SJSA1 (cell line): ENCODE data around the gene ITPRID1. TPM values are rescaled to one million over a fixed set of nuclear protein-coding genes. Genes with fewer than 3 reads are reported as not detected.
A peak's percentile ranks its signal among the peaks of the same experiment; 100 is the strongest.

Experiments used
- DNase-seq, 2 experiments: peaks; one replicate each; pipeline ENCODE4 v3.0.0-alpha.2; 2015 to 2020; ENCODE audit warnings: low spot score in 2 of 2, low read depth in 1 of 2
- H3K27ac ChIP-seq: fragments of 250-450 bp; sonication (Bioruptor Pico); 2 replicates; pipeline ENCODE4 v1.5.1; 2020; ENCODE audit warnings: mild to moderate bottlenecking, moderate library complexity
- H3K27me3 ChIP-seq: fragments of 250-450 bp; sonication (Bioruptor Pico); replicated peaks from 2 replicates; pipeline ENCODE4 v1.5.1; 2020; ENCODE audit warnings: mild to moderate bottlenecking, moderate library complexity
- H3K36me3 ChIP-seq: fragments of 250-450 bp; sonication (Bioruptor Pico); 2 replicates; pipeline ENCODE4 v1.5.1; 2020; ENCODE audit warnings: mild to moderate bottlenecking
- H3K4me1 ChIP-seq: fragments of 250-450 bp; sonication (Bioruptor Pico); replicated peaks from 2 replicates; pipeline ENCODE4 v1.6.1; 2021; ENCODE audit warnings: mild to moderate bottlenecking
- H3K4me3 ChIP-seq: fragments of 250-450 bp; sonication (Bioruptor Pico); 2 replicates; pipeline ENCODE4 v1.5.1; 2020; ENCODE audit warnings: mild to moderate bottlenecking
- H3K9me3 ChIP-seq: fragments of 250-450 bp; sonication (Bioruptor Pico); replicated peaks from 2 replicates; pipeline ENCODE4 v1.5.1; 2020; ENCODE audit warnings: mild to moderate bottlenecking
- total RNA-seq: library from RNA; depleted of rRNA; stranded (reverse); fragments of >200 nt; shearing (Covaris generic); gene quantifications from 2 replicates; pipeline ENCODE4 v1.2.3, GENCODE V29; 2014

The ITPRID1 gene
- total RNA-seq, 1 experiment from 2014 or later, result not detected

GRCh38 chr7:31613604-31614003, 99.7 kb downstream of the ITPRID1 start:
- H3K4me1 ChIP-seq, result no peaks in the 10 kb centered on the region
- DNase-seq, result no peak
- H3K9me3 ChIP-seq, result no peaks in the 10 kb centered on the region
- no peaks in the 10 kb centered on the region for H3K27me3 ChIP-seq
- no peak overlapping the region for H3K4me3 ChIP-seq
- H3K27ac ChIP-seq, result no peak overlapping the region
- no peaks in the 10 kb centered on the region for H3K36me3 ChIP-seq

- H3K9me3 ChIP-seq, result no peaks in the 10 kb centered on the region
- no peaks in the 10 kb centered on the region for H3K27me3 ChIP-seq
- no peaks in the 10 kb centered on the region for H3K36me3 ChIP-seq
- H3K27ac ChIP-seq, result no peak overlapping the region
- no peaks in the 10 kb centered on the region for H3K4me1 ChIP-seq
- H3K4me3 ChIP-seq, result no peak overlapping the region
- DNase-seq, result no peak
Measured at GRCh38 chr7:31633467-31633866, 119.6 kb downstream of the ITPRID1 start.

GRCh38 chr7:31633894-31634494, 120.1 kb downstream of the ITPRID1 start:
- no peak overlapping the region for H3K27ac ChIP-seq
- H3K36me3 ChIP-seq, result no peaks in the 10 kb centered on the region
- H3K9me3 ChIP-seq, result no peaks in the 10 kb centered on the region
- no peaks in the 10 kb centered on the region for H3K4me1 ChIP-seq
- DNase-seq, result peak in 1 of 2 experiments; percentile 5
- no peaks in the 10 kb centered on the region for H3K27me3 ChIP-seq
- no peak overlapping the region for H3K4me3 ChIP-seq

GRCh38 chr7:31640381-31640780, 126.5 kb downstream of the ITPRID1 start:
- Histone ChIP-seq H3K4me3 (no peak overlapping the region), H3K36me3 (no peaks in the 10 kb centered on the region), H3K27me3 (no peaks in the 10 kb centered on the region), H3K27ac (no peak overlapping the region), H3K9me3 (no peaks in the 10 kb centered on the region), H3K4me1 (no peaks in the 10 kb centered on the region)
- no peak for DNase-seq

- DNase-seq, result no peak
- no peaks in the 10 kb centered on the region for H3K9me3 ChIP-seq
- no peak overlapping the region for H3K27ac ChIP-seq
- no peaks in the 10 kb centered on the region for H3K36me3 ChIP-seq
- H3K4me3 ChIP-seq, result no peak overlapping the region
- no peaks in the 10 kb centered on the region; the same call in 1 of the 2 replicates for H3K27me3 ChIP-seq
- H3K4me1 ChIP-seq, result no peaks in the 10 kb centered on the region
Measured at GRCh38 chr7:31642681-31643115, 128.8 kb downstream of the ITPRID1 start.

- no peak for DNase-seq
- Histone ChIP-seq H3K4me1 (no peaks in the 10 kb centered on the region), H3K4me3 (no peak overlapping the region), H3K27ac (no peak overlapping the region), H3K36me3 (no peaks in the 10 kb centered on the region), H3K27me3 (no peaks in the 10 kb centered on the region; the same call in 1 of the 2 replicates), H3K9me3 (no peaks in the 10 kb centered on the region)
Measured at GRCh38 chr7:31646942-31647341, 133.1 kb downstream of the ITPRID1 start.

- no peaks in the 10 kb centered on the region; the same call in 1 of the 2 replicates for H3K27me3 ChIP-seq
- H3K36me3 ChIP-seq, result no peaks in the 10 kb centered on the region
- no peak for DNase-seq
- no peak overlapping the region for H3K27ac ChIP-seq
- H3K4me1 ChIP-seq, result no peaks in the 10 kb centered on the region
- no peak overlapping the region for H3K4me3 ChIP-seq
- no peaks in the 10 kb centered on the region for H3K9me3 ChIP-seq
Measured at GRCh38 chr7:31647511-31647910, 133.6 kb downstream of the ITPRID1 start.

- no peak overlapping the region for H3K27ac ChIP-seq
- H3K9me3 ChIP-seq, result no peaks in the 10 kb centered on the region
- no peak for DNase-seq
- H3K27me3 ChIP-seq, result no peaks in the 10 kb centered on the region; the same call in 1 of the 2 replicates
- no peaks in the 10 kb centered on the region for H3K4me1 ChIP-seq
- no peak overlapping the region for H3K4me3 ChIP-seq
- no peaks in the 10 kb centered on the region for H3K36me3 ChIP-seq
Measured at GRCh38 chr7:31648288-31648687, 134.4 kb downstream of the ITPRID1 start.

GRCh38 chr7:31648880-31649279, 135.0 kb downstream of the ITPRID1 start:
- no peaks in the 10 kb centered on the region for H3K9me3 ChIP-seq
- no peak overlapping the region for H3K4me3 ChIP-seq
- no peak overlapping the region for H3K27ac ChIP-seq
- H3K36me3 ChIP-seq, result no peaks in the 10 kb centered on the region
- H3K4me1 ChIP-seq, result no peaks in the 10 kb centered on the region
- no peak for DNase-seq
- no peaks in the 10 kb centered on the region; the same call in 1 of the 2 replicates for H3K27me3 ChIP-seq

- no peaks in the 10 kb centered on the region for H3K9me3 ChIP-seq
- H3K4me3 ChIP-seq, result no peak overlapping the region
- DNase-seq, result no peak
- H3K27me3 ChIP-seq, result no peaks in the 10 kb centered on the region
- no peak overlapping the region for H3K27ac ChIP-seq
- H3K4me1 ChIP-seq, result no peaks in the 10 kb centered on the region
- H3K36me3 ChIP-seq, result no peaks in the 10 kb centered on the region
Measured at GRCh38 chr7:31651234-31652062, 137.6 kb downstream of the ITPRID1 start.

GRCh38 chr7:31652063-31652326, 138.1 kb downstream of the ITPRID1 start:
- H3K9me3 ChIP-seq, result no peaks in the 10 kb centered on the region
- no peaks in the 10 kb centered on the region for H3K4me1 ChIP-seq
- no peak for DNase-seq
- H3K27me3 ChIP-seq, result no peaks in the 10 kb centered on the region
- no peaks in the 10 kb centered on the region for H3K36me3 ChIP-seq
- no peak overlapping the region for H3K27ac ChIP-seq
- H3K4me3 ChIP-seq, result no peak overlapping the region

GRCh38 chr7:31663072-31663471, 149.2 kb downstream of the ITPRID1 start:
- no peaks in the 10 kb centered on the region for H3K4me1 ChIP-seq
- H3K9me3 ChIP-seq, result no peaks in the 10 kb centered on the region
- DNase-seq, result no peak
- no peaks in the 10 kb centered on the region for H3K27me3 ChIP-seq
- no peak overlapping the region for H3K4me3 ChIP-seq
- H3K36me3 ChIP-seq, result no peaks in the 10 kb centered on the region
- no peak overlapping the region for H3K27ac ChIP-seq

GRCh38 chr7:31664890-31665289, 151.0 kb downstream of the ITPRID1 start:
- DNase-seq, result no peak
- H3K27ac ChIP-seq, result no peak overlapping the region
- H3K4me1 ChIP-seq, result no peaks in the 10 kb centered on the region
- no peak overlapping the region for H3K4me3 ChIP-seq
- no peaks in the 10 kb centered on the region for H3K36me3 ChIP-seq
- no peaks in the 10 kb centered on the region for H3K27me3 ChIP-seq
- H3K9me3 ChIP-seq, result no peaks in the 10 kb centered on the region

- H3K4me3 ChIP-seq, result no peak overlapping the region
- no peaks in the 10 kb centered on the region for H3K27me3 ChIP-seq
- H3K36me3 ChIP-seq, result no peaks in the 10 kb centered on the region
- H3K27ac ChIP-seq, result no peak overlapping the region
- no peaks in the 10 kb centered on the region for H3K4me1 ChIP-seq
- no peaks in the 10 kb centered on the region for H3K9me3 ChIP-seq
- DNase-seq, result no peak
Measured at GRCh38 chr7:31665546-31665945, 151.7 kb downstream of the ITPRID1 start.
